Measurements from ENCODE around the gene TPM3.
A peak's percentile ranks its signal among the peaks of the same experiment; 100 is the strongest.

TPM3 gene

GRCh38 chr1:154220071-154220969, 28.4 kb upstream of the TPM3 start, which contains the start of gene UBAP2L:
Gene UBAP2L (plus strand): TSS chr1:154220955. CDS start chr1:154225124, 4,169 bp downstream.
- CTCF ChIA-PET: interaction anchor here (0.5 to 0.8 kb wide), 3 partner anchors 48 to 234 kb away, joined by 3 to 5 read pairs (median 3); partner anchors contain the start of gene RAB13

GRCh38 chr1:154219541-154219940, 27.6 kb upstream of the TPM3 start:
- CTCF ChIA-PET: interaction anchor here (0.8 kb wide), 1 partner anchor 233 kb away, joined by 5 read pairs; the partner anchor contains the start of gene RAB13
- no peak for DNase-seq (ENCODE audit: extremely low spot score)
- TF ChIP-seq PKNOX1 (IDR thresholded peaks at IDR 0.05) (no peak), HDGF (IDR thresholded peaks at IDR 0.05; ENCODE audit: borderline replicate concordance) (no peak), L3MBTL2 (conservative IDR thresholded peaks at IDR 0.05) (0 out of 2 replicates have a peak, but pooled peaks have one; percentile 9), LEF1 (IDR thresholded peaks at IDR 0.05; ENCODE audit: borderline replicate concordance) (no peak), SUZ12 (IDR thresholded peaks at IDR 0.05) (no peak)
- POLR2A ChIA-PET: interaction anchor here (1.2 to 2.7 kb wide), 8 partner anchors 10 to 229 kb away, joined by 3 to 14 read pairs (median 6); partner anchors contain the start of genes ATP8B2 and RPS27

More at GRCh38 chr1:154220071-154220969, 28.4 kb upstream of the TPM3 start, which contains the start of gene UBAP2L:
- POLR2A ChIA-PET: interaction anchor here (0.6 to 2.7 kb wide), 19 partner anchors 10 to 586 kb away, joined by 3 to 14 read pairs (median 4); partner anchors contain the start of genes CHTOP, RPS27 and TPM3
- no peak for TF ChIP-seq ZNF384 (IDR thresholded peaks at IDR 0.05)
- TF ChIP-seq PKNOX1 (IDR thresholded peaks at IDR 0.05): no peak
- TF ChIP-seq LEF1 (IDR thresholded peaks at IDR 0.05; ENCODE audit: borderline replicate concordance): no peak
- TF ChIP-seq SP1 (IDR thresholded peaks at IDR 0.05): no peak
- TF ChIP-seq L3MBTL2 (conservative IDR thresholded peaks at IDR 0.05): peak; percentile 96
- no peak for TF ChIP-seq TARDBP (IDR thresholded peaks at IDR 0.05)
- TF ChIP-seq FOXA1 (IDR thresholded peaks at IDR 0.05): no peak
- no peak for TF ChIP-seq ARNT (IDR thresholded peaks at IDR 0.05)
- TF ChIP-seq CTBP1 (IDR thresholded peaks at IDR 0.05; ENCODE audit: borderline replicate concordance): no peak
- peak; percentile 84 for TF ChIP-seq ELF4 (IDR thresholded peaks at IDR 0.05)
- no peak for TF ChIP-seq HDGF (IDR thresholded peaks at IDR 0.05; ENCODE audit: borderline replicate concordance)
- TF ChIP-seq BHLHE40 (IDR thresholded peaks at IDR 0.05; ENCODE audit: borderline replicate concordance): no peak
- TF ChIP-seq FOXK2 (IDR thresholded peaks at IDR 0.05): no peak
- TF ChIP-seq SUZ12 (IDR thresholded peaks at IDR 0.05): no peak
- peak; percentile 95 for TF ChIP-seq NFRKB (IDR thresholded peaks at IDR 0.05)
- no peak for TF ChIP-seq FOXM1 (IDR thresholded peaks at IDR 0.05; ENCODE audit: borderline replicate concordance)
- DNase-seq (ENCODE audit: extremely low spot score): peak; percentile 98

- no peak for DNase-seq (ENCODE audit: extremely low spot score)
- CTCF ChIA-PET: no interaction called here
- TF ChIP-seq FOXA1 (IDR thresholded peaks at IDR 0.05): no peak
- no peak for TF ChIP-seq PKNOX1 (IDR thresholded peaks at IDR 0.05)
- TF ChIP-seq HDGF (IDR thresholded peaks at IDR 0.05; ENCODE audit: borderline replicate concordance): no peak
- TF ChIP-seq CTBP1 (IDR thresholded peaks at IDR 0.05; ENCODE audit: borderline replicate concordance): no peak
- POLR2A ChIA-PET: interaction anchor here (1.2 to 1.6 kb wide), 2 partner anchors 11 to 107 kb away, joined by 3 to 5 read pairs; partner anchors contain the start of gene ATP8B2
Observed at GRCh38 chr1:154218545-154218944, 26.6 kb upstream of the TPM3 start.

- TF ChIP-seq NFRKB (IDR thresholded peaks at IDR 0.05): no peak
- TF ChIP-seq FOXA1 (IDR thresholded peaks at IDR 0.05): no peak
- TF ChIP-seq FOXK2 (IDR thresholded peaks at IDR 0.05): no peak
- no peak for TF ChIP-seq LEF1 (IDR thresholded peaks at IDR 0.05; ENCODE audit: borderline replicate concordance)
- no peak for TF ChIP-seq ZNF384 (IDR thresholded peaks at IDR 0.05)
- no peak for TF ChIP-seq HDGF (IDR thresholded peaks at IDR 0.05; ENCODE audit: borderline replicate concordance)
- CTCF ChIA-PET: no interaction called here
- POLR2A ChIA-PET: interaction anchor here (0.8 kb wide), 1 partner anchor 9 kb away, joined by 4 read pairs; no protein-coding TSS in a partner anchor
- DNase-seq (ENCODE audit: extremely low spot score): no peak
Observed at GRCh38 chr1:154213274-154213673, 21.4 kb upstream of the TPM3 start.

GRCh38 chr1:154212083-154212482, 20.2 kb upstream of the TPM3 start:
- POLR2A ChIA-PET: no interaction called here

More at GRCh38 chr1:154212083-154212482, 20.2 kb upstream of the TPM3 start:
- DNase-seq (ENCODE audit: extremely low spot score): no peak
- TF ChIP-seq NFRKB (IDR thresholded peaks at IDR 0.05): no peak
- no peak for TF ChIP-seq LEF1 (IDR thresholded peaks at IDR 0.05; ENCODE audit: borderline replicate concordance)
- no peak for TF ChIP-seq PKNOX1 (IDR thresholded peaks at IDR 0.05)
- TF ChIP-seq FOXM1 (IDR thresholded peaks at IDR 0.05; ENCODE audit: borderline replicate concordance): no peak
- TF ChIP-seq SUZ12 (IDR thresholded peaks at IDR 0.05): no peak
- TF ChIP-seq ELF4 (IDR thresholded peaks at IDR 0.05): no peak
- TF ChIP-seq CTBP1 (IDR thresholded peaks at IDR 0.05; ENCODE audit: borderline replicate concordance): no peak
- no peak for TF ChIP-seq HDGF (IDR thresholded peaks at IDR 0.05; ENCODE audit: borderline replicate concordance)
- no peak for TF ChIP-seq SP1 (IDR thresholded peaks at IDR 0.05)
- no peak for TF ChIP-seq BHLHE40 (IDR thresholded peaks at IDR 0.05; ENCODE audit: borderline replicate concordance)
- TF ChIP-seq TARDBP (IDR thresholded peaks at IDR 0.05): no peak
- TF ChIP-seq L3MBTL2 (conservative IDR thresholded peaks at IDR 0.05): no peak
- CTCF ChIA-PET: no interaction called here
